ENCODE results near the gene CCL21. TPM values are rescaled to one million over a fixed set of nuclear protein-coding genes. Genes with fewer than 3 reads are reported as not detected.

The CCL21 gene
- total and polyA plus RNA-seq, 2 of the 8 experiments (the other 6 are each of a cell fraction or from before 2014, with no cell fraction given), result not detected

Small RNAs within 50 kb of the gene (small RNA-seq; reads per million reads assigned to genes)
- not detected for gene CCL27 (ENCODE audit: insufficient read depth)

Other genes starting within 250 kb of the CCL21 start
- 12.2 and 14.1 TPM in 2 replicates for gene ENHO, start 187.1 kb downstream of the CCL21 start, total RNA-seq (2021; fragmentation: NEBNext Ultra II Directional; extraction: Animal tissue kit (Norgen Biotek cat#: 25700))
- gene ENHO, start 187.1 kb downstream of the CCL21 start, polyA plus RNA-seq (2011; rRNA removed), result 49.4 and 60.4 TPM in 2 replicates
- 1.2 and 1.5 TPM in 2 replicates for gene CNTFR, start 120.4 kb downstream of the CCL21 start, total RNA-seq (2021; fragmentation: NEBNext Ultra II Directional; extraction: Animal tissue kit (Norgen Biotek cat#: 25700))
- gene CNTFR, start 120.4 kb downstream of the CCL21 start, polyA plus RNA-seq (2011; rRNA removed), result 4.2 and 5.4 TPM in 2 replicates
- gene RPP25L, start 98.0 kb downstream of the CCL21 start, total RNA-seq (2021; fragmentation: NEBNext Ultra II Directional; extraction: Animal tissue kit (Norgen Biotek cat#: 25700)), result 21.6 and 25.6 TPM in 2 replicates
- 75.0 and 82.3 TPM in 2 replicates for gene RPP25L, start 98.0 kb downstream of the CCL21 start, polyA plus RNA-seq (2011; rRNA removed)
- gene DCTN3, start 89.6 kb downstream of the CCL21 start, total RNA-seq (2021; fragmentation: NEBNext Ultra II Directional; extraction: Animal tissue kit (Norgen Biotek cat#: 25700)), result 23.4 and 25.6 TPM in 2 replicates
- gene DCTN3, start 89.6 kb downstream of the CCL21 start, polyA plus RNA-seq (2011; rRNA removed), result 37.8 and 39.2 TPM in 2 replicates
- not detected in 2 replicates for gene ARID3C, start 81.1 kb downstream of the CCL21 start, total RNA-seq (2021; fragmentation: NEBNext Ultra II Directional; extraction: Animal tissue kit (Norgen Biotek cat#: 25700))
- 0.08 and 0.25 TPM in 2 replicates for gene ARID3C, start 81.1 kb downstream of the CCL21 start, polyA plus RNA-seq (2011; rRNA removed)
- gene SIGMAR1, start 72.3 kb downstream of the CCL21 start, total RNA-seq (2021; fragmentation: NEBNext Ultra II Directional; extraction: Animal tissue kit (Norgen Biotek cat#: 25700)), result 84.2 and 86.8 TPM in 2 replicates
- gene SIGMAR1, start 72.3 kb downstream of the CCL21 start, polyA plus RNA-seq (2011; rRNA removed), result 134 and 169 TPM in 2 replicates
- gene GALT, start 63.5 kb downstream of the CCL21 start, total RNA-seq (2021; fragmentation: NEBNext Ultra II Directional; extraction: Animal tissue kit (Norgen Biotek cat#: 25700)), result 21.1 and 21.9 TPM in 2 replicates
- 50.4 and 50.6 TPM in 2 replicates for gene GALT, start 63.5 kb downstream of the CCL21 start, polyA plus RNA-seq (2011; rRNA removed)
- 5.1 and 5.5 TPM in 2 replicates for gene IL11RA, start 58.0 kb downstream of the CCL21 start, total RNA-seq (2021; fragmentation: NEBNext Ultra II Directional; extraction: Animal tissue kit (Norgen Biotek cat#: 25700))
- gene IL11RA, start 58.0 kb downstream of the CCL21 start, polyA plus RNA-seq (2011; rRNA removed), result 9.1 and 10.5 TPM in 2 replicates
- not detected in 2 replicates for gene CCL27, start 47.5 kb downstream of the CCL21 start, total RNA-seq (2021; fragmentation: NEBNext Ultra II Directional; extraction: Animal tissue kit (Norgen Biotek cat#: 25700))
- gene CCL27, start 47.5 kb downstream of the CCL21 start, polyA plus RNA-seq (2011; rRNA removed), result 0.28 and 0.42 TPM in 2 replicates
- not detected in 2 replicates for gene CCL19, start 18.9 kb downstream of the CCL21 start, total RNA-seq (2021; fragmentation: NEBNext Ultra II Directional; extraction: Animal tissue kit (Norgen Biotek cat#: 25700))
- not detected in 2 replicates for gene CCL19, start 18.9 kb downstream of the CCL21 start, polyA plus RNA-seq (2011; rRNA removed)
- 0.35 and 1.0 TPM in 2 replicates for gene PHF24, start 248.1 kb upstream of the CCL21 start, total RNA-seq (2021; fragmentation: NEBNext Ultra II Directional; extraction: Animal tissue kit (Norgen Biotek cat#: 25700))
- 0.13 and 0.29 TPM in 2 replicates for gene PHF24, start 248.1 kb upstream of the CCL21 start, polyA plus RNA-seq (2011; rRNA removed)

All from H1 (cell line).